ENCODE results near the gene GNA12. TPM values are rescaled to one million over a fixed set of nuclear protein-coding genes. Genes with fewer than 3 reads are reported as not detected.
A peak's percentile ranks its signal among the peaks of the same experiment; 100 is the strongest.

Gene GNA12
- total RNA-seq, 3 donors from 2014 or later (not counting 1 experiment from before 2014, with no cell fraction given) = 12.6 to 20.2 (median 19.5) TPM

- H3K4me3 Mint-ChIP-seq = no peak overlapping the region
Observed at GRCh38 chr7:2716906-2717292, 127.2 kb downstream of the GNA12 start.

DNA sequence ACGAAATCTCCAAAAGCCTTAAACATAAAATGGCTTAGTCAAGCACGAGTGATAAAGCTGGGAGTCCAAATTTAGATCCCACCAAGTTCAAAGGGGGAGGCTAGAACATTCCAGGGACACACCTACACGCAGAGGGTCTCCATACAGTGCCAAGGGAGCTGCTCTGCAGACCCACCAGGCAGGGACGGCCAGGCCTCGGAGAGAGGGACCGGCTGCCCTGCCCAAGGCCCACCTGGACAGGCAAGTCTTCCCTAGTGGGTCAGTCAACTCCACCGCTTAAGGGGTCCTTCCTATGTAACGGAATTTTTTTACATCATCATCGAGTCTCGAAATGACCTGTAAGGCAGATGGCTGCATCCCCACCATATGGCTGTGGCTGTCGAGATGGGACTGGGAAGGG is 127.6 kb downstream of the GNA12 start:
- ATAC-seq (no peak), DNase-seq (no peak)
- Mint-ChIP-seq H3K4me3 (no peak overlapping the region), H3K27me3 (ENCODE audit: low read depth in 2 of 2) (peaks cover 62 to 68% of the 10 kb centered on the region in 2 donors), H3K4me1 (peaks cover 25 to 55% of the 10 kb centered on the region in 2 donors), H3K27ac (no peak overlapping the region), H3K9me3 (no peaks in the 10 kb centered on the region), H3K36me3 (no peaks in the 10 kb centered on the region)
- TF ChIP-seq, protein P1, sequence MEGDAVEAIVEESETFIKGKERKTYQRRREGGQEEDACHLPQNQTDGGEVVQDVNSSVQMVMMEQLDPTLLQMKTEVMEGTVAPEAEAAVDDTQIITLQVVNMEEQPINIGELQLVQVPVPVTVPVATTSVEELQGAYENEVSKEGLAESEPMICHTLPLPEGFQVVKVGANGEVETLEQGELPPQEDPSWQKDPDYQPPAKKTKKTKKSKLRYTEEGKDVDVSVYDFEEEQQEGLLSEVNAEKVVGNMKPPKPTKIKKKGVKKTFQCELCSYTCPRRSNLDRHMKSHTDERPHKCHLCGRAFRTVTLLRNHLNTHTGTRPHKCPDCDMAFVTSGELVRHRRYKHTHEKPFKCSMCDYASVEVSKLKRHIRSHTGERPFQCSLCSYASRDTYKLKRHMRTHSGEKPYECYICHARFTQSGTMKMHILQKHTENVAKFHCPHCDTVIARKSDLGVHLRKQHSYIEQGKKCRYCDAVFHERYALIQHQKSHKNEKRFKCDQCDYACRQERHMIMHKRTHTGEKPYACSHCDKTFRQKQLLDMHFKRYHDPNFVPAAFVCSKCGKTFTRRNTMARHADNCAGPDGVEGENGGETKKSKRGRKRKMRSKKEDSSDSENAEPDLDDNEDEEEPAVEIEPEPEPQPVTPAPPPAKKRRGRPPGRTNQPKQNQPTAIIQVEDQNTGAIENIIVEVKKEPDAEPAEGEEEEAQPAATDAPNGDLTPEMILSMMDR (IDR thresholded peaks at IDR 0.05) = no peak
- Histone ChIP-seq H3K36me3 (ENCODE audit: control insufficient read depth, insufficient read depth, low read length) (no peaks in the 10 kb centered on the region), H3K27ac (ENCODE audit: low read length) (no peak overlapping the region), H3K27me3 (ENCODE audit: control insufficient read depth, insufficient read depth, low read length) (peaks cover 20% of the 10 kb centered on the region), H3K4me3 (ENCODE audit: low read length) (no peak overlapping the region), H3K4me1 (ENCODE audit: control insufficient read depth, insufficient read depth, low read length) (peaks cover 66% of the 10 kb centered on the region), H3K9me3 (ENCODE audit: control insufficient read depth, insufficient read depth, low read length) (no peaks in the 10 kb centered on the region)
- 87% methylated on average over 11 of the region's 11 CpGs for WGBS (ENCODE audit: insufficient coverage)
- intact Hi-C loops (cut with micrococcal nuclease) = no loop called here

More at GRCh38 chr7:2716906-2717292, 127.2 kb downstream of the GNA12 start:
- Histone ChIP-seq H3K36me3 (ENCODE audit: control insufficient read depth, insufficient read depth, low read length) (no peaks in the 10 kb centered on the region), H3K27ac (ENCODE audit: low read length) (no peak overlapping the region), H3K4me3 (ENCODE audit: low read length) (no peak overlapping the region), H3K9me3 (ENCODE audit: control insufficient read depth, insufficient read depth, low read length) (no peaks in the 10 kb centered on the region), H3K4me1 (ENCODE audit: control insufficient read depth, insufficient read depth, low read length) (peaks cover 63% of the 10 kb centered on the region), H3K27me3 (ENCODE audit: control insufficient read depth, insufficient read depth, low read length) (peaks cover 20% of the 10 kb centered on the region)
- DNase-seq = no peak
- Mint-ChIP-seq H3K4me1 (peaks cover 24 to 55% of the 10 kb centered on the region in 2 donors), H3K9me3 (no peaks in the 10 kb centered on the region), H3K36me3 (no peaks in the 10 kb centered on the region), H3K27ac (no peak overlapping the region), H3K27me3 (ENCODE audit: low read depth in 2 of 2) (peaks cover 62 to 65% of the 10 kb centered on the region in 2 donors)
- TF ChIP-seq, protein P1 (IDR thresholded peaks at IDR 0.05) = no peak
- 74% methylated on average over 20 of the region's 20 CpGs for WGBS (ENCODE audit: insufficient coverage)
- intact Hi-C loops (cut with micrococcal nuclease) = no loop called here
- no peak for ATAC-seq

GRCh38 chr7:2715341-2716231 is 128.5 kb downstream of the GNA12 start:
- Mint-ChIP-seq H3K27ac (peak overlapping the region in 1 of 2 donors; percentile 36), H3K4me1 (peaks cover 28 to 57% of the 10 kb centered on the region in 2 donors), H3K4me3 (no peak overlapping the region), H3K36me3 (no peaks in the 10 kb centered on the region), H3K9me3 (no peaks in the 10 kb centered on the region), H3K27me3 (ENCODE audit: low read depth in 2 of 2) (peaks cover 65 to 74% of the 10 kb centered on the region in 2 donors)
- no peak overlapping the region for H3K4me3 ChIP-seq (ENCODE audit: low read length)
- peaks cover 20% of the 10 kb centered on the region for H3K27me3 ChIP-seq (ENCODE audit: control insufficient read depth, insufficient read depth, low read length)
- DNase-seq (peak in 1 of 2 donors; percentile 74), ATAC-seq (peak in 1 of 3 donors; percentile 42)
- no peak overlapping the region for H3K27ac ChIP-seq (ENCODE audit: low read length)
- H3K9me3 ChIP-seq (ENCODE audit: control insufficient read depth, insufficient read depth, low read length) = no peaks in the 10 kb centered on the region
- intact Hi-C loops (cut with micrococcal nuclease) = no loop called here
- no peaks in the 10 kb centered on the region for H3K36me3 ChIP-seq (ENCODE audit: control insufficient read depth, insufficient read depth, low read length)
- WGBS (ENCODE audit: insufficient coverage) = 18% methylated on average over 17 of the region's 22 CpGs
- H3K4me1 ChIP-seq (ENCODE audit: control insufficient read depth, insufficient read depth, low read length) = peaks cover 66% of the 10 kb centered on the region
- TF ChIP-seq, protein P1 (IDR thresholded peaks at IDR 0.05) = no peak

Measured in natural killer cell (primary cell).